ENCODE data around the gene EEF1AKMT2.
A peak's percentile ranks its signal among the peaks of the same experiment; 100 is the strongest.

Gene EEF1AKMT2

GRCh38 chr10:124744102-124745050 lies 47.3 kb downstream of the EEF1AKMT2 start, which contains the start of gene FAM53B:
Gene FAM53B (minus strand): TSS chr10:124744378. CDS start chr10:124706713, 37,665 bp downstream.
- DNase-seq (ENCODE audit: extremely low spot score), result peak; percentile 89
- POLR2A ChIA-PET, result no interaction called here
- TF ChIP-seq ARNT (IDR thresholded peaks at IDR 0.05) (peak; percentile 31; the same call in 1 of the 2 replicates), FOXK2 (IDR thresholded peaks at IDR 0.05) (no peak), LEF1 (IDR thresholded peaks at IDR 0.05; ENCODE audit: borderline replicate concordance) (no peak), TARDBP (IDR thresholded peaks at IDR 0.05) (no peak)
- TF ChIP-seq, protein P1, sequence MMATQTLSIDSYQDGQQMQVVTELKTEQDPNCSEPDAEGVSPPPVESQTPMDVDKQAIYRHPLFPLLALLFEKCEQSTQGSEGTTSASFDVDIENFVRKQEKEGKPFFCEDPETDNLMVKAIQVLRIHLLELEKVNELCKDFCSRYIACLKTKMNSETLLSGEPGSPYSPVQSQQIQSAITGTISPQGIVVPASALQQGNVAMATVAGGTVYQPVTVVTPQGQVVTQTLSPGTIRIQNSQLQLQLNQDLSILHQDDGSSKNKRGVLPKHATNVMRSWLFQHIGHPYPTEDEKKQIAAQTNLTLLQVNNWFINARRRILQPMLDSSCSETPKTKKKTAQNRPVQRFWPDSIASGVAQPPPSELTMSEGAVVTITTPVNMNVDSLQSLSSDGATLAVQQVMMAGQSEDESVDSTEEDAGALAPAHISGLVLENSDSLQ (IDR thresholded peaks at IDR 0.05), result no peak

DNA sequence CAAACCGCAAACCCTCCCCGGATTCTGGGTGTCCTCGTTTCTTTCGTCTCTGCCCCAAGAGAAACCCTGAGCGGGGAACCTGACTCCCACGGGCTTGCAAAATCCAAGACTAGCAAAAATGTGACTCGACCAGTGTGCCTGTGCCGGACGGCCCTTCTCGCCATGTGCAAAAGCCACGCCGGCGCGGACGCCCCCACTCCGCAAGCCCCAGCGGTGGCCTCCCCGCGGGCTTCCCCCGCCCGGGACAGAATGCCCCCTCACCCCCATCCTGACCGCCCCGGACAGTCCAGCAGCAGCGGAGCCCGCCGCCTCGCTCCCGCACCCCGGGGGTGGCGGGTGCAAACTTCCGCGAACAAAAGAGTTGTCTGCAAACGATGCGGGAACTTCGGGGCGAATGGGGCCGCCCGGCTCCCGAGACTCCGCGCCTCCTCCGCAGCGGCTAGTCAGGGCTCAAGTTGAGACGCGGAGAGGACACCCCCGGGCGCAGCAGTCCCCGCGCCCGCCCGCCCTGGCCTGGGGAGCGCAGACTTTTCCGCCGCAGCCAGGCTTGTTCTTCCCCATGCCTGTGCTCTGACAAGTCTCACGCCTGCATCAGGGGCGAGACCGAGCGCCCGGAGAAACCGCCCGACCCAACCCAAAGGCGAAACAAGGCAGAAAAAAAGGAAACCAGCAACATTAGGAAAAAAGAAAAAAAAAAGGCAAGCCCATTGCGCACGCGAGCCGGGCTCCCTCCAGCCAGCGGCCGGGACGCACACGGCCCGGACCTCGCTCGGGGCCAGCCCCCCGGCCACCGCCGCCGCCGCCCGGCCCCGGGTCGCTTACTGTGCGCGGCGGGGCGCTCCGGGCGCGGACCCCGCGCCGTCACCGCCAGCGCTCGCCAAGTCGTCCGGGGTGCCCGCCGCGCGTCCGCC lies 48.2 kb downstream of the EEF1AKMT2 start:
- CTCF ChIA-PET, result interaction anchor here (0.6 to 0.7 kb wide), 3 partner anchors 72 to 767 kb away, joined by 3 read pairs; no protein-coding TSS in a partner anchor
- TF ChIP-seq L3MBTL2 (conservative IDR thresholded peaks at IDR 0.05) (0 out of 2 replicates have a peak, but pooled peaks have one; percentile 14), ARNT (IDR thresholded peaks at IDR 0.05) (no peak), LEF1 (IDR thresholded peaks at IDR 0.05; ENCODE audit: borderline replicate concordance) (no peak)
- POLR2A ChIA-PET, result no interaction called here
- DNase-seq (ENCODE audit: extremely low spot score), result peak; percentile 42

More at GRCh38 chr10:124744102-124745050, 47.3 kb downstream of the EEF1AKMT2 start, which contains the start of gene FAM53B:
- CTCF ChIA-PET, result interaction anchor here (0.5 to 1.9 kb wide), 4 partner anchors 10 to 211 kb away, joined by 4 to 6 read pairs (median 6); no protein-coding TSS in a partner anchor

- POLR2A ChIA-PET, result no interaction called here
- TF ChIP-seq L3MBTL2 (conservative IDR thresholded peaks at IDR 0.05) (no peak), TARDBP (IDR thresholded peaks at IDR 0.05) (no peak), HDGF (IDR thresholded peaks at IDR 0.05; ENCODE audit: borderline replicate concordance) (no peak), ARNT (IDR thresholded peaks at IDR 0.05) (no peak), BHLHE40 (IDR thresholded peaks at IDR 0.05; ENCODE audit: borderline replicate concordance) (no peak), ELF4 (IDR thresholded peaks at IDR 0.05) (no peak), SP1 (IDR thresholded peaks at IDR 0.05) (no peak), ZNF384 (IDR thresholded peaks at IDR 0.05) (no peak), CTBP1 (IDR thresholded peaks at IDR 0.05; ENCODE audit: borderline replicate concordance) (no peak), LEF1 (IDR thresholded peaks at IDR 0.05; ENCODE audit: borderline replicate concordance) (no peak), FOXA1 (IDR thresholded peaks at IDR 0.05) (no peak), NFRKB (IDR thresholded peaks at IDR 0.05) (no peak), SUZ12 (IDR thresholded peaks at IDR 0.05) (no peak), FOXM1 (IDR thresholded peaks at IDR 0.05; ENCODE audit: borderline replicate concordance) (no peak), FOXK2 (IDR thresholded peaks at IDR 0.05) (no peak)
- TF ChIP-seq, protein P1 (IDR thresholded peaks at IDR 0.05), result no peak
- peak; percentile 52 for DNase-seq (ENCODE audit: extremely low spot score)
- CTCF ChIA-PET, result interaction anchor here (0.6 to 1.9 kb wide), 5 partner anchors 71 to 766 kb away, joined by 3 to 13 read pairs (median 3); no protein-coding TSS in a partner anchor
Observed at GRCh38 chr10:124742413-124743190, 49.1 kb downstream of the EEF1AKMT2 start.

DNA sequence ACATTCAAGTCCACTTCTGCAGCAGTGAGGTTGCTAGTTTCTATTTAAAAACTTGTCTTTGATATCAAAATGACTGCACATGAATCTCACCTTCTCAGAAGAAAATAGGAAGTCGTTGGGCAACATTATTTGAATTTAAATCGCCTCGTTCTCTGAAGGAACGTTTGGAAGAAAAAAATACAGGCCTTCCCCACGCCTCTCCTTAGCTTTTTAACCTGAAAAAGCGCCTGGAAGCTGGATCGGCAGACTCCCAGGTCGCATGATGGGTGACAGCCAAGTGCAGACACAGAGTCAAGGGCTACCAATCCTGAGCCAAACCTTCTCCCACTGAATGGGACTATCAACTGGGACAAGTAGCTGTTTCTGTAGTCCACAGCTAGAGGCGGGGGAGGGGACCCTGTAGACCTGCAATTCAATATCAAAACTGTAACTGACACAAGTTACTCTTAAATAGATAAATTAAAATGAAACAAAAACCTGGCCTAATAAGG lies 49.7 kb downstream of the EEF1AKMT2 start:
- no peak for TF ChIP-seq FOXK2 (IDR thresholded peaks at IDR 0.05)
- TF ChIP-seq BHLHE40 (IDR thresholded peaks at IDR 0.05; ENCODE audit: borderline replicate concordance), result no peak
- TF ChIP-seq ARNT (IDR thresholded peaks at IDR 0.05), result no peak
- no peak for TF ChIP-seq TARDBP (IDR thresholded peaks at IDR 0.05)
- TF ChIP-seq CTBP1 (IDR thresholded peaks at IDR 0.05; ENCODE audit: borderline replicate concordance), result no peak
- no peak for TF ChIP-seq FOXM1 (IDR thresholded peaks at IDR 0.05; ENCODE audit: borderline replicate concordance)
- DNase-seq (ENCODE audit: extremely low spot score), result no peak
- CTCF ChIA-PET, result interaction anchor here (0.6 to 1.9 kb wide), 19 partner anchors 11 to 385 kb away, joined by 3 to 13 read pairs (median 3); no protein-coding TSS in a partner anchor

DNA sequence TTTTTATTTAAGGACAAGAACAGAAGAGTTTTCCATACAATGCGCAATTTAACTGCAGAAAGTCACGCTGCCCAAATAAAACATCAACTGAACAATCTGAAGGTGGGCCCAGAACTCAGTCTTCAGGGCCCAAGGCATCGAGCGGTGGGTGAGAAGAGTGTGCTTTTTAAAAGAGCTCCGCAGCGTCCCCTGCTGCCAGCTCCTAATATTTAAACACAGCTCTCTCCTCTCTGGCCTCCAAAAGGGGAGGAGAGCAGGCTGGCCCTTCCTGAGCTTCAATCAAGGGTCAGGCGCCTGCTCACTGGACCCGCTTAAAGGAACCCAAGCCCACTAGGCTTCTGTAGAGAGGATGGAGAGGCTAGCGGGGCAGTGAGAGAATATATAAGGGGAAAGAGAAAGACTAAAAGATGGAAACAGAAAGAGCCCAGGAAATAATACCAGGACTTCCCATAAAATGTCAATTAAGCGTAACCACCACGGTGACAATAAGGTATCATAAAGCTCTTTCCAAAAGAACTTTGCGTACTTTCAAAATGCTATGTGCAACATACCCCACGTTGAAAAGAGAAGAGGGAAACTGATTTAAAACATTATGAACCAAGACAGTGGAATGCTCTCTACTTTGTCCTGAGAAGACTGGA lies 50.3 kb downstream of the EEF1AKMT2 start:
- ChIA-PET CTCF (interaction anchor here (0.6 to 1.9 kb wide), 22 partner anchors 10 to 384 kb away, joined by 3 to 13 read pairs (median 3); no protein-coding TSS in a partner anchor), POLR2A (interaction anchor here (1.0 to 1.3 kb wide), 2 partner anchors 50 to 60 kb away, joined by 4 read pairs; partner anchors contain the start of genes ABRAXAS2 and EEF1AKMT2)
- DNase-seq (ENCODE audit: extremely low spot score), result peak; percentile 86
- TF ChIP-seq FOXM1 (IDR thresholded peaks at IDR 0.05; ENCODE audit: borderline replicate concordance) (no peak), FOXA1 (IDR thresholded peaks at IDR 0.05) (no peak), NFRKB (IDR thresholded peaks at IDR 0.05) (no peak), LEF1 (IDR thresholded peaks at IDR 0.05; ENCODE audit: borderline replicate concordance) (no peak), HDGF (IDR thresholded peaks at IDR 0.05; ENCODE audit: borderline replicate concordance) (no peak), BHLHE40 (IDR thresholded peaks at IDR 0.05; ENCODE audit: borderline replicate concordance) (no peak), CTBP1 (IDR thresholded peaks at IDR 0.05; ENCODE audit: borderline replicate concordance) (no peak), SUZ12 (IDR thresholded peaks at IDR 0.05) (no peak), ELF4 (IDR thresholded peaks at IDR 0.05) (no peak), ARNT (IDR thresholded peaks at IDR 0.05) (no peak), L3MBTL2 (conservative IDR thresholded peaks at IDR 0.05) (0 out of 2 replicates have a peak, but pooled peaks have one; percentile 17)
- TF ChIP-seq, protein P1 (IDR thresholded peaks at IDR 0.05), result peak; percentile 38; the same call in 1 of the 2 replicates

More for the DNA sequence above, 49.7 kb downstream of the EEF1AKMT2 start:
- POLR2A ChIA-PET, result interaction anchor here (1.0 to 1.3 kb wide), 2 partner anchors 50 to 60 kb away, joined by 4 read pairs; partner anchors contain the start of genes ABRAXAS2 and EEF1AKMT2

Measured in HEK293T (cell line).